ENCODE results near the gene KLHL36.
"Not testable (repeated sequence)": the region's sequence is repeated elsewhere in the genome, so short reads cannot be mapped to it uniquely, and the experiment has no call there.

Gene KLHL36

DNA sequence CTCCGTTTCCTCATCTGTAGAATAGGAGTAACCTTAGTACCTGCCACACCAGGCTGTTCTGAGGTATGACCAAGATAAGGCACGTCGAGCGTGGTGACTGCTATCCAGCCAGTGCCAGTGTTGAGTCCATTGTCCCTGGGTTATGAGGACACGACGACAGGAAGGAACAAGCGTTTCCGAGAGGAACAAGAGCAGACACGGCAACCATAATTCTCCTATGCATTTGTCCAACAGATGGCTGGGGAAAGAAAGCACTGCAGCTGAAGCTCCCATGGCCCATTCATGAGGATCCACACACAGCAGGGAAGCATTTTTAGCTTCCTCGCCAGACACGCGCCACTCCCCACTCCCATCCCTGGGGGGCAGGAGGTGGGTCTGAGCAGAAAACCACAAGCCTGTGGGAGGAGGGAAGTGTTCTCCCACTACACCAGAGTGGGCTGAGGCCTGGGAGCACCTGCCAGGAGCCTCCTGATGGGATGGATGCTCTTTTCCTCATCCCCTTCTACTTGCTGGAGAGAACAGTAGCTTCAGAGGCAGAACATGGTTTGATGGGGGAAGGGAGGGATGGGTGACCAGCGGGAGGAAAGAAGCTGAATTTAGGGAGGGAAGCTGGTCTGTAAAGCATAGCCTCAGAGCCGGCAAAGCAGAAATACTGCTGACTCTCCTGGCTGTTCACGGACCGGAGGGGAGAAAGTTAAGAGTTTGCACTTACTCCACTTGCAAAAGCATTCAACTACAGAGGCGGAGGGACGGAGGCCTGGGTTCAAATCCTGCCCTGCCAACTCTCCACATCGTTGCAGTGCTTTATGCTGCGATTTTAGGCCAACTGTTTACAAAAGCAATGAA, 33.1 kb upstream of the KLHL36 start:
- FAIRE-seq (no peak), DNase-seq (ENCODE audit: insufficient read length, low spot score) (no peak)

DNA sequence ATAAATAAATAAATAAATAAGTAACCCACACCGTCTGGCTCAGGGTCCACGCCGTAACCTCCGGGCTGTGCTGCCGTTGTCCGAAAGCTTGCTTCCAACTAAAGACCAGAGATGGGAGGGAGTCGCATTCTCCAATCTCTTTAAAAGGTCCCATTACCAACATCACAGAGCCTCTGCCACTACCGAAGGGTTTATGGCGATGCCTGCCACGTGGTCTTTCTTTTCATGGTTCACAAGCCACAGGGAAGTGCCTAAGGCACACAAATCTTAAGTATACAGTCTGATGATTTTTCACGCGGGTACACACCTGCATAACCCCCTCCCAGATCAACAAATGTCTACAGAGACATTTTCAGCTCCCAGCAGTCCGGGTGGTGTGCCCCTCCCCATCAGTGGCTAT, 31.8 kb upstream of the KLHL36 start:
- no peak for FAIRE-seq

DNA sequence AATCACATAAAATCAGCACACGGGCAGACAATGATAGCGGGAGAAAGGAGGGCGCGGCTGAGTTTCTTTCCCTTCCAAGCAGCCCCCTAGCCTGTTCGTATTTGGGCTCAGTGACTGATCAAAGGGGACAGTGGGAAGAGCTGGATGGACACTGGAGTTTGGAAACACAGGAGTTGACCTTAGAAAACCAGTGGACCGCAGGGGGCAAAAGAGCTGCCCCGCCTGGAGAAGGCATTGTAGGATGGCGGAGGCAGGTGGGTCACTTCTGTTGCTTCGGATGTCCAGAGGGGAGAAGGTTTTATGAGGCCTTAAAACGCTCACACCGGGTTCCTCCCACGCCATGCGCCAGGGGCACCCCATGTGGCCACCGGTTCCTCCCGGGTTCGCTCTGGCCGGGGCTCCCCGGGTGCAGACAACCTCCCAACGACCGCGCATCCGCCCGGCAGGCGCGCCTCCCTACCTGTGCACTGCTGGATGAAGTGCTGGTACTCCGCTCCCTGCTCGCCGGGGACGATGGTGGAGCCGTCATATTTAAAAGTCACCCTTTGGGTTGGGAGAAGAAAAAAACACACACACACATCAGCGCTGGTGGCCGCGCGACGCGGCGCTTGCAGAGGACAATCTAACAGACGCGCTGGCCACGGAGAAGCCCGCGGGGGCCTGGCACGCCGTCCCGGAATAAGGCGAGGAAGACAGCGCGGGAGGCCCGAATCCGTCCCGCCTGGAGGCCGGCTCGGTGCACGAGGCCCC, 31.1 kb upstream of the KLHL36 start:
- DNase-seq (ENCODE audit: insufficient read length, low spot score) = no peak
- no peak for FAIRE-seq

More for the DNA sequence above, 31.8 kb upstream of the KLHL36 start:
- no peak for DNase-seq (ENCODE audit: insufficient read length, low spot score)

DNA sequence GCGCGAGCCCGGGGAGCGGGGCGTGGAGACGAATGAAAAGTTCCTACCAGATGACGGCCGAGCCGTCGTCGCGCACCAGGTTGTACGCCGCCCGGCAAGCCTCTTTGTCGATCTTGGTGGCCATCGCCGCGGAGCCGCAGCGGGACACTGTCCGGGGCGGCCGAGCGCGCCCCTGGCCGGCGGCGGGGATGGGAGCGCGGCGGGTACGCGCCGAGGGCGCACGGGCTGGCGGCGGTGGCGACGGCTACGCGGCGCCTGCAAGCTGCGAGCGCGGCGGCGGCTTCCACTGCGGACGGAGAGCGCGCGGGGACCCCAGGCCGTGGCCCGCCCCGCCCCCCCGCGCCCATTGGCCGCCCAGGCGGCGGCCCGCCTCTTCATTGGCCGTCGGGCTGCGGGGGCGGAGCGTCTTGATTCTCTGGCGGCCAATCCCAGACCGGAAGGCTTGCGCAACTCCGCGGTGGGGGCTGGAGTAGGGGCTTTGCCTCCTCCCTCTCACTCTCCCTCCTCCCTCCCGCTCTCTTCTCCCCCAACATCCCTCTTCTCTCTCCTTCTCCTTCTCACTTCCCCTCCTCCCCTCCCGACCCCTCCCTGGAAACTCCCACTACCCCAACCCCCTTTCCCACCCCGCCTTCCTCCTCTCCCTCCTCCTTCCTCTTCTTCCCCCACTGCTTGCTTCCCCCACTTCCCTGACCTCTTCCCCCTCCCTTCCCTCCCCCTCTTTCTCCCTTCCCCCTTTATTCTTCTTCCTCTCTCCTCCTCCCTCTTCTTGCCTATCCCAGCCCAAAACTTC, 30.3 kb upstream of the KLHL36 start, which contains the start of gene COTL1:
Gene COTL1 (minus strand): TSS at position 288 of the 790 bp plus-strand sequence. CDS start 164 bp downstream, at position 124.
- peak; percentile 93 for DNase-seq (ENCODE audit: insufficient read length, low spot score)
- peak; percentile 16 for FAIRE-seq

DNA sequence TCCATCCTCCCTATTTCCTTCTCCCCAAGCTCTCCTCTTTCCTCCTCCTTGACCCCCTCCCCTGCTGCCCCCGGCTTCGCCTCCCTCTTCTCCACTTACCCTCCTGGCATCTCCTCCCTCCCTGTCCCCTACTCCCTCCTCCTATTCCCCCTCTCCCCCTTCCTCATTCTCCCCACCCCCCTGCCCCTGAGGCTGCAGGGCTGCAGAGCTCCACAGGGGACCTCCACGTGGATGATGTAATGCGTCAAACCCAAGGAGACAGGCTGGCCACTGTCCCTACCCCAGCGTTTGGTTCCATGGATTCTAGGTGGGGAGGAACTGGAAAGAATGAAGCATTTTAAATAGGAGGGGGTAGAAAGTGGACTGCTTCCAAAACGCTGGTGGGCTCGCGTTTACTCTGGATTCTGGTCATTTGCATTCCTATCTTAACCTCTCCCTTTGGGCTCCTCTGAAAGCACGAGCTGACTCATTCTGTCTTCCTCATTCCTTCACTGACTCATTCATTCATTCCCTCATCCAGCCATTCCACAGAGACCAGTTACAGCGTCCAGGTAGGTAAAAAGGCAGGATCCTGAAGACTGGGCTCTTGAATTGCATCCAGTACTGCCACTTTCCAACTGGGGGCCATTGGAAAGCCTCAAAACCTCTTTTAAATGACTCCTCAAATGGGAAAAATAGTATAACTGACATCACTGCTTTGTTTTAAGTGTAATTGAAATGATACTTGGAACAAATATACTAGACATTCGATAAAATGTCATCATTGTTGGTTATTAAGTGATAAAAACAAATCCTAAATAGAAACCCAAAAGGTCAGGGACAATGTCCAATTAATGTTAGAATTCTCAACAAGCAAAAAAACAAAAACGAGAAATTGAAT, 29.5 kb upstream of the KLHL36 start:
- peak; percentile 76 for DNase-seq (ENCODE audit: insufficient read length, low spot score)
- peak; percentile 28 for FAIRE-seq

DNA sequence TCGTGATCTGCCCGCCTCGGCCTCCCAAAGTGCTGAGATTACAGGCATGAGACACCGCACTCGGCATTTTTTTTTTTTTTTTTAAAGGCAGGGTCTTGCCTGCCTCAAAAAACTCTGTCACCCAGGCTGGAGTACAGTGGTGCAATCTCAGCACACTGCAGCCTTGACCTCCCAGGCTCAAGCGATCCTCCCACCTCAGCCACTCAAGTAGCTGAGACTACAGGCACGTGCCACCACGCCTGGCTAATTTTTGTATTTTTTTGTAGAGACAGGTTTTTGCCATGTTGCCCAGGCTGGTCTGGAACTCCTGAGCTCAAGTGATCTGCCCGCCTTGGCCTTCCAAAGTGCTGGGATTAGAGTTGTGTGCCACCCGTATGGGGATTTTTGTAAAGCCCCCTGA, 27.4 kb upstream of the KLHL36 start:
- not testable (repeated sequence) for FAIRE-seq; DNase-seq (ENCODE audit: insufficient read length, low spot score)

DNA sequence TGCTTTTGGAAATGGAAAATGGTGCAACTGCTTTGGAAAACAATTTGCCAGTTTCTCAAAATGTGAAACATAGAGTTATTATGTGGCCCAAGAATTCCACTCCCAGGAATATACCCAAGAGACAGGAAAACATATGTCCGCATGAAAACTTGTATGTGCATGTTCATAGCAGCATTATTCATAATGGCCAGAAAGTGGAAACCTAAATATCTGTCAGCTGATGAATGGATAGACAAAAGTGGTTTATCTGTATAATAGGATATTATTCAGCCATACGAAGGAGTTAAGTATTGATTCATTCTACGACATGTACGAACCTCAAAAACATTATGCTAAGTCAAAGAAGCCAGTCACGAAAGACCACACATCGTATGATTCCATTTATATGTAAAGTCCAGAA, 22.8 kb upstream of the KLHL36 start:
- FAIRE-seq (no peak), DNase-seq (ENCODE audit: insufficient read length, low spot score) (no peak)

DNA sequence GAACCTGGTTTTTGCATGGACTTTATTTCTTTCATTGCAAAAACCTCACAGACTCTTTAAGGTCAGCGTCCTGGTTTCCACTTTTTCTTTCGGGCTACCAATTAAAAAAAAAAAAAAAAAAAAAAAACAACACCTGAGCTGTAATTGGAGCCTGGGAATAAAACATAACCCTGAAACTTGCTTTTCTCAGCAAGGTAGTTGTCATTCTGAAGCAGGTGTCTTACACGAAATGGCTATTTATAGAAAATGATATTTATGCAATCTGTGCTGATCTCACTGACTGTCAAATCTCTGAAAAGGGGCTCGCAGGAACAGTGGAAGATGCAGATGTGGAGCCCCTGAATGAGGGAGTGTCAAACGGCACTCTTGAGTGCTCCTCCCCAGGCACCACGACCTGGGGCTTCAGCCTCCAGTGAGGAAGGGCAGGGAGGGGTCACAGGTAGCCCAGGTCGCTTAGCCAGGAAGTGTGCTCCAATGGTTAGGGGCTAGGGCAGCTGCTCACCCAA, 20.0 kb upstream of the KLHL36 start:
- FAIRE-seq = no peak
- no peak for DNase-seq (ENCODE audit: insufficient read length, low spot score)

DNA sequence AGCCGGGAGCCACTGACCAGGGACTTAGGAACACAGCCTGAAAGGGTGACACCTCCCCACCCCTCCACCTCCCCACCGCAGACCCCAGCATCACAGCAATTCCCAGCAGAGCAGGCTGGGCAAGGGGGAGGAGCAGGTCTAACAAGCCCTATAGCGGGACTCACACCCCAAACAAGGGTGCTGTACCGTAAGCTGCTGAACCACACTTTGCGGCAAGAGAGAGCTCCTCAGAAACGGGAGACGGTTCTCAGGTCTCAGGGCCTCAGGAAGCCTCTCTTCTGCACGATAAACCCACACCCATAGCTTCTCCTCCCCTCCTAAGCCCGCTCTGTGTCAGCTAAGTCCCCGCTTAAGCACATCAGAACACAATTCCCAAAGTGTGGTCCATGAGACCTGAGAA, 18.7 kb upstream of the KLHL36 start:
- no peak for DNase-seq (ENCODE audit: insufficient read length, low spot score)
- no peak for FAIRE-seq

DNA sequence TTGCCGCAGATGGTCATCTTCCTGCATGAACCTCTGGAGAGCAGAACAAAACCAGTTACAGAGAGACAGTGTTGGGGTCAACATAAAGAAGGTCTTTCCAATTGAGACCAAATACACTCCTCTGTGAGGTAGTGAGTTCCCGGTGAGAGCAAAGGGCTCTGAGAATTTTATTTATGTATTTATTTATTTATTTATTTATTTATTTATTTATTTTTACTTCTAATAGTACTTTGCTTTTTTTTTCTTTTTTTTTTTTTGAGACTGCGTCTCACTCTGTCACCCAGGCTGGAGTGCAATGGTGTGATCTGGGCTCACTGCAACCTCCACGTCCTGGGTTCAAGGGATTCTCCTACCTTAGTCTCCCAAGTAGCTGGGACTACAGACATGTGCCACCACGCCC, 18.3 kb upstream of the KLHL36 start:
- DNase-seq (ENCODE audit: insufficient read length, low spot score) (no peak), FAIRE-seq (no peak)

DNA sequence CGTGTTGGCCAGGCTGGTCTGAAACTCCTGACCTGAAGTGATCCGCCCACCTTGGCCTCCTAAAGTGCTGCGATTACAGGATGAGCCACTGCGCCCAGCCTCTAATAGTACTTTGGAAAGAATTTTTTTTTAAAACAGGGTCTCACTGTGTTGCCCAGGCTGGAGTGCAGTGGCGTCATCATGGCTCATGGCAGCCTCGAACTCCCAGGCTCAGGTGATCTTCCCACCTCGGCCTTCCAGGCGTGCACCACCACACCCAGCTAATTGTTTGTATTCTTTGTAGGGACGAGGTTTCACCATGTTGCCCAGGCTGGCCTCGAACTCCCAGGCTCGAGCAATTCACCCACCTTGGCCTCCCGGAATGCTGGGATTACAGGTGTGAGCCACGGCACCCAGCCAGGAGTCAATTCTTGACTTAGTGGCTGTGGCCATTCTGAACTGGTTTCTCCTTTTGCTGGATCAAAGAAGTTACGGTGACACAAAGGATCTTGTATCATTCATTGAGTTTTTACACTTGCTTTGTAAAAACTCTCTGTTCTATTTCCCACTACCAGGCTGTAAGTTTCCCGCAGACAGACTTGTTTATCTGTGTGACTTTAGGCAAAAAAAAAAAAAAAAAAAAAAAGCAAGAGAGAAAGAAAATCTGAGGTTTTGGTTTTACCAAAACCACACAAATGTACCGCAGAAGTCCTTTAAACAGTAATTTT, 17.7 kb upstream of the KLHL36 start:
- DNase-seq (ENCODE audit: insufficient read length, low spot score) (no peak), FAIRE-seq (no peak)

DNA sequence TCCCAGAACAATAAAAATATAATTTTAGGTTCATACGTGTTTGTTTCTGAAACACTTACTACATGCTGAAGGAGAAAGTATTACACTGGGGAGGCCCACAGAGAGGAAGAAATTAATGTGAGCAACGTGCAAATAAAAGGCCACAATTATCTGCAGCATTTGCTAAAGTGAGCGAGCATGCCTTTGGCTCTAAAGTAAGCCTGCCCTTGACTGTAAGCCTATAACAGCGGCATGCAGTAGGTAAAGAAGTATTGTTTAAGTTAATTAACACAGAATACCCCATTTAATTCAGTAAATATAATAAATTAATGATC, 17.2 kb upstream of the KLHL36 start:
- FAIRE-seq (no peak), DNase-seq (ENCODE audit: insufficient read length, low spot score) (no peak)

DNA sequence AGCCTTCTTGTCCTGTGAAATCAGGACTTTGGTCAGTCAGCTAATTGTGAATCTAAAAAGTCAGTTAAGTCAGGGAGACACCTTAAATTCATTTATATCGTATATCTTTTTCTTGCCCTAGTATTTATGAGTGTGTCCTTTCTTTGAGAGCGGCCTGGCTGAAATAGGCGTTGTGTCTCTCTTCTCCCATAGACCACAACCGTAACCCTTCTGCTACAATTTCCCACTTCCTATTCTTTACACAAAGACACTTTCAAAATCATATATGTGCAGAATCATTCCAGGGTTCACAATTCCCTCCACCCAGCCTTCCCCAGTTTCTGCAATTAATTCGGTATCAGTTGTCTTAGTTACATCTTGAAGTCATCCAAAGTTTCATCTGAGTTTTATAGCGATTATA, 16.4 kb upstream of the KLHL36 start:
- FAIRE-seq (no peak), DNase-seq (ENCODE audit: insufficient read length, low spot score) (no peak)

DNA sequence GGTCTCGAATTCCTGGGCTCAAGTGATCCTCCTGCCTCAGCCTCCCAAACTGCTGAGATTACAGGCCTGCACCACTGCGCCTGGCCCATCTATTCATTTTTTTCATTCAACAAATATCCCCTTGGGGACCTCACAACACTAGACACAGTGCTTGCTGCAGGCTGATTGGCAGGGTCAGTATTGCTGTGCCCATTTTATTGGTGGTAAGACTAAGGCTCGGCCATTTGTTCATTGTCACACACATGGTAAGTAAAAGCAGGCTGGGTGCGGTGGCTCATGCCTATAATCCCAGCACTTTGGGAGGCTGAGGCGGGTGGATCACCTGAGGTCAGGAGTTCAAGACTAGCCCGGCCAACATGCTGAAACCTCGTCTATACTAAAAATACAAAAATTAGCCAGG, 15.4 kb upstream of the KLHL36 start:
- not testable (repeated sequence) for DNase-seq (ENCODE audit: insufficient read length, low spot score); FAIRE-seq

DNA sequence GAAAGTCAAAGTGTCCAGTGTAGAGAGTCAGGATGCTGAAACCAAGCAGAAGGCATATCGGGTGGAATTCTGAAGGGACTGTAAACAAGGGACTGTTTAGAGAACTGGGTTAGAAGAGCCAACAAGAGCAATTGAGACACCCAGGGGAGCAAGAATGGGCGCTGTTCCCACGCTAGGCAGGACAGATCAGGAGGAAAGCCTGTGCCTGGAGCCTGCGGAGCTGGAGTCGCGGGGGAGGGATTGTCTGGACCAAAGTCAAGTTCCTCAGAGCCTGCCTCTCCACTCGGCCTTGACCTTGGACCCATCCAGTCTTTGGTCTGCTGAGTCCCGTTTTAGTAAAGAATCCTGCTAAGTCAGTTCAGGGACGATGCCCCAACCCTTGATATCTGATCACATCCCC, 14.7 kb upstream of the KLHL36 start:
- FAIRE-seq (no peak), DNase-seq (ENCODE audit: insufficient read length, low spot score) (no peak)

DNA sequence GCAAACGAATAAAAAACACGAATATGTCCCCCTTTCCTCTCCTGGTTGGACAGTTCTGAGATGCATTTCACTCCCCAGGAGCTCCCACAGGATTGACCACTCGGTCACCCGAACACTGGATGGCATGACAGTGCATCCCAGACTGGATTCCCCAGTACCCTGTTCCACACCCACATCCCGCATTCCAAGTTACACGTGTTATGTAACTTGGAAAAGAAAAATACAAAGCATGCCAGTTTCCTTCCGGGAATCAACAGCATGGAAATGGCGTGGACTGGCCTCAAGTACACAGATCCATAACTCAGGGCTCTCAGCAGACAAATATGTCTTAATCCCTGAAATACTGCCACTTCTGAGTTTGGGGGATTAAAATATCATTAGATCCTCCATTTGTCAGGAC, 12.6 kb upstream of the KLHL36 start:
- no peak for DNase-seq (ENCODE audit: insufficient read length, low spot score)
- FAIRE-seq = no peak

DNA sequence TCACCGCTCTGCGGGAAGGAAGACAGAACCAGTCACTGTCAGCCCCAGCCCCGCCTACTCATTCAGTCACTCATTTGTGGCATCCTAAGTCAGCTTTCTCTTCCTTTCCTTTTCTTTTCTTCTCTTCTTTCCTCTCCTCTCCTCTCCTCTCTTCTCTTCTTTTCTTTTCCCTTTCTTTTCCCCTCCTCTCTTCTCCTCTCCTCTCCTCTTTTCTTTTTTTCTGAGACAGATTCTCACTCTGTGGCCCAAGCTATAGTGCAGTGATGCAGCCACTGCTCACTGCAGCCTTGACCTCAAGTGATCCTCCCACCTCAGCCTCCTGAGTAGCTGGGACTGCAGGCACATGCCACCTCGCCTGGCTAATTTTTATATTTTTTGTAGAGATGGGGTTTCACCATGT, 10.6 kb upstream of the KLHL36 start:
- DNase-seq (ENCODE audit: insufficient read length, low spot score) (no peak), FAIRE-seq (no peak)

DNA sequence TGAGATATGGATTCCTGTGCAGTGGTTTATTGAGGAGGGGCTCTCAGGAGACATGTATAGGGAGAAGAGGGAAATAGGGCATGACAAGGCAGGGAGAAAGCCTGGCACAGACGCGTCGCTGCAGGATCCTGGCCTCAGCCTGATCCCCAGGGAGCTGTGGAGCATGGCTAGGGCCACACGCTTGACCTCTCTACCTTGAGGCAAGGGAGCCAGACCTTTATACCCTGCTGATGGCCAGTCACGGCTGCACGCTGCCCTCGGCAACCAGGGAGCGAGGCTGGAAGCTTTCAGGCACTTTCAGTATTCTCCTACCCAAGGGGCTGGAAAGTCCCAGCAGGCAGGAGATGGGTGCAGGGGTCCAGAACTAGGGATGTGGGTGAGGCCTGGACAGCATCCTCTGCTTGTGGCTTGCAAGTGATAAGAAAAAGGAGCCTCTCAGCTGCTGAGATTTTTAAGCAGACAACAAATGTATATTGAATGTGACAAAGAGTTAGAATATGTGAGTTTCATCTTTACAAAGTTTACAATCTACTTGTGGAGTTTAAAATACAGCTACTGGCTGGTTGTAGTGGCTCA, 10.0 kb upstream of the KLHL36 start:
- DNase-seq (ENCODE audit: insufficient read length, low spot score) = no peak
- no peak for FAIRE-seq

DNA sequence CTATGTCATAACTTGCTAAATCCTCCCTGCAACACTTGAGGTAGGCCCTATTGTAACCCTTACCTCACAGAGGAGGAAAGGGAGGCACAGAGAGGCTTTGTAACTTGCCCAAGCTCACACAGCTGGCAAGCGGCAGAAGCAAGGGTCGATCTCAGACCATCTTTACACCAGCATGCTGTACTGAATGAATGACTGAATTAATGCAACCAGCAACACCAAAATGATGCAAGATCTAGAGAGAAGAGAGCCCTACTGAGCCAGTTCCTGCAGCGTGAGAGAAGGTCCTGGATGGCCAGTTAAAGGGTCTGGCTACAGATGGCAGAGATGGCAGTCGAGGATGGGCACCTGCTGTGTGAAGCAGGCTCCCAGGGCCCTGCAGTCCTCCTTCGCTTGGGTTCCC, 8.2 kb upstream of the KLHL36 start:
- DNase-seq (ENCODE audit: insufficient read length, low spot score) = no peak
- no peak for FAIRE-seq
